ENCODE measurements around the gene ARID1B.

Gene ARID1B

GRCh38 chr6:157076451-157076822 lies 299.3 kb downstream of the ARID1B start:
- DNase-seq (ENCODE audit: low read depth): no peak

- no peak for DNase-seq (ENCODE audit: low read depth)
Measured at GRCh38 chr6:157077251-157077650, 300.1 kb downstream of the ARID1B start.

- no peak for DNase-seq (ENCODE audit: low read depth)
Measured at GRCh38 chr6:157078326-157078725, 301.1 kb downstream of the ARID1B start.

- DNase-seq (ENCODE audit: low read depth): no peak
Measured at GRCh38 chr6:157079277-157079676, 302.1 kb downstream of the ARID1B start.

- DNase-seq (ENCODE audit: low read depth): no peak
Measured at GRCh38 chr6:157079771-157080170, 302.6 kb downstream of the ARID1B start.

- DNase-seq (ENCODE audit: low read depth): no peak
Measured at GRCh38 chr6:157080986-157081391, 303.8 kb downstream of the ARID1B start.

- DNase-seq (ENCODE audit: low read depth): no peak
Measured at GRCh38 chr6:157083343-157083742, 306.2 kb downstream of the ARID1B start.

GRCh38 chr6:157086632-157087031 lies 309.5 kb downstream of the ARID1B start:
- DNase-seq (ENCODE audit: low read depth): no peak

- DNase-seq (ENCODE audit: low read depth): no peak
Measured at GRCh38 chr6:157087974-157088373, 310.8 kb downstream of the ARID1B start.

- DNase-seq (ENCODE audit: low read depth): no peak
Measured at GRCh38 chr6:157088841-157089240, 311.7 kb downstream of the ARID1B start.

- DNase-seq (ENCODE audit: low read depth): no peak
Measured at GRCh38 chr6:157089258-157089657, 312.1 kb downstream of the ARID1B start.

GRCh38 chr6:157089851-157090250 lies 312.7 kb downstream of the ARID1B start:
- no peak for DNase-seq (ENCODE audit: low read depth)

- DNase-seq (ENCODE audit: low read depth): no peak
Measured at GRCh38 chr6:157090736-157091135, 313.6 kb downstream of the ARID1B start.

- DNase-seq (ENCODE audit: low read depth): no peak
Measured at GRCh38 chr6:157091243-157091642, 314.1 kb downstream of the ARID1B start.

- DNase-seq (ENCODE audit: low read depth): no peak
Measured at GRCh38 chr6:157091856-157092460, 314.8 kb downstream of the ARID1B start.

- no peak for DNase-seq (ENCODE audit: low read depth)
Measured at GRCh38 chr6:157092736-157093135, 315.6 kb downstream of the ARID1B start.

- DNase-seq (ENCODE audit: low read depth): no peak
Measured at GRCh38 chr6:157093536-157093935, 316.4 kb downstream of the ARID1B start.

- no peak for DNase-seq (ENCODE audit: low read depth)
Measured at GRCh38 chr6:157094038-157094437, 316.9 kb downstream of the ARID1B start.

GRCh38 chr6:157095084-157095483 lies 317.9 kb downstream of the ARID1B start:
- no peak for DNase-seq (ENCODE audit: low read depth)

- DNase-seq (ENCODE audit: low read depth): no peak
Measured at GRCh38 chr6:157095569-157095968, 318.4 kb downstream of the ARID1B start.

GRCh38 chr6:157096105-157096504 lies 318.9 kb downstream of the ARID1B start:
- DNase-seq (ENCODE audit: low read depth): no peak

- DNase-seq (ENCODE audit: low read depth): no peak
Measured at GRCh38 chr6:157096522-157096921, 319.3 kb downstream of the ARID1B start.

GRCh38 chr6:157097255-157097955 lies 320.2 kb downstream of the ARID1B start:
- DNase-seq (ENCODE audit: low read depth): no peak

- DNase-seq (ENCODE audit: low read depth): no peak
Measured at GRCh38 chr6:157098999-157099398, 321.8 kb downstream of the ARID1B start.

Measured in T follicular helper cell (primary cell).